T-helper 1 cell treated with Interleukin-12 subunit alpha and Interleukin-12 subunit beta and Interleukin-4 antibody, amounts not matched to agents 30 μg/mL and 1 μg/mL, for 36 hours (primary cell): ENCODE measurements around the gene TMEM225.

Source experiments
- H3K27ac Mint-ChIP-seq: one replicate; pipeline ENCODE4 v1.8.0; 2021; ENCODE audit warnings: mild to moderate bottlenecking, mixed read lengths
- H3K27me3 Mint-ChIP-seq: one replicate; pipeline ENCODE4 v1.8.0; 2021; ENCODE audit warnings: low read depth, mixed read lengths
- H3K36me3 Mint-ChIP-seq: one replicate; pipeline ENCODE4 v1.8.0; 2021; ENCODE audit warnings: low read depth, mixed read lengths
- H3K4me1 Mint-ChIP-seq: one replicate; pipeline ENCODE4 v1.8.0; 2021; ENCODE audit warnings: low read depth, mixed read lengths
- H3K4me3 Mint-ChIP-seq: one replicate; pipeline ENCODE4 v1.8.0; 2021; ENCODE audit warnings: mild to moderate bottlenecking, moderate library complexity, mixed read lengths
- H3K9me3 Mint-ChIP-seq: one replicate; pipeline ENCODE4 v1.8.0; 2021; ENCODE audit warnings: mixed read lengths

The TMEM225 gene

DNA sequence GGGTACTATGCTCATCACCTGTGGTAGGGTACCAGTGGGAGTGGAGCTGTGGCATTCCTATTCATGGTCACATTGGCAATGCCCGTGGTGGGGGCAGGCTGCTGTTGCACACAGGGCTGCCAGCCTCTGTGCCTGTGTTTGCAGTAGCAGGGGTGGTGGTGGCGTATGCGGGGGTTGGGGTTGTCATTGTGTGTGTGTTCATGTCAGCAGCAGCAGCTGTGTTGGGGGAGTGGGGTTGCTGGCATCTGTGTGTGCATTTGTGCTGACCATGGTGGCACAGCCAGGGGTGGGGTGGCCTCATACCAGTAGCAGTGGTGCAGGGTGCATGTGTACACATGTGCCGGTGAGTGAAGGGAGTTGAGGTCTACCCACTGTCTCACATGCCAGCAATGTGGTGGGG, 34.4 kb downstream of the TMEM225 start:
- no peak overlapping the region for H3K4me3 Mint-ChIP-seq
- H3K27ac Mint-ChIP-seq: no peak overlapping the region
- H3K36me3 Mint-ChIP-seq: no peaks in the 10 kb centered on the region
- peaks cover 8% of the 10 kb centered on the region for H3K27me3 Mint-ChIP-seq
- H3K4me1 Mint-ChIP-seq: no peaks in the 10 kb centered on the region
- no peaks in the 10 kb centered on the region for H3K9me3 Mint-ChIP-seq

DNA sequence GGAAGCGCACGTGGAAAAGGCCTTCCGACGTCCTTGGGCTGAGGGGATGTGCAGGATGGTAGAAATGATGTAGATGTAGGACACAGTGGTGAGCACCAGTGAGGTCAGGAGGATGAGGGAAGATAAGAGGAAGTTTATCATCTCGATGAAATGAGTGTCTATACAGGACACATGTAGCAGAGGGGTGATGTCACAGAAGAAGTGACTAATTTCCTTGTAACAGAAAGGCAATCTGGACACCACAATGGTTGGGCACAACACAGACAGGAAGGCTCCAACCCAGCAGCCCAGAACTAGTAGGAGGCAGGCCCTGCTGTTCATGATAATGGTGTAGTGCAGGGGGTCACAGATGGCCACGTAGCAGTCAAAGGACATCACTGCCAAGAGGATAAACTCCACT, 44.3 kb downstream of the TMEM225 start:
- H3K27ac Mint-ChIP-seq: no peak overlapping the region
- no peak overlapping the region for H3K4me3 Mint-ChIP-seq

DNA sequence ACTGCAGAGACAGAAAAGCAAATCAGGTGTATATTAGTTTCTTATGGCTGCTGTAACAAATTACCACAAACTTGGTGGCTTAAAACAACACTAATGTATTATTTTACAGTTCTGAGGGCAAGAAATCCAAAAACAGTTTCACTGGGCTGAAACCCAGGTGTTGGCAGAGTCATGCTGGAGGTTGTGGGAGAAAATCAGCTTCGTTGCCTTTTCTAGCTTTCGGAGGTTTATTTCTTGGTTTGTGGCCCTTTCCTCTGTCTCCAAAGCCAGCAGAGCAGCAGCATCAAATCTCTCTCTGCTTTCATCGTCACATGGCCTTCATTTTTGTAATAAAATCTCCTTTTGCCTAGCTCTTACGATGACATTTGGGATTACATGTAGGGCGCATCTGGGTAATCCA, 46.3 kb downstream of the TMEM225 start:
- no peak overlapping the region for H3K4me3 Mint-ChIP-seq
- H3K27ac Mint-ChIP-seq: no peak overlapping the region
- H3K4me1 Mint-ChIP-seq: peaks cover 2% of the 10 kb centered on the region
- H3K36me3 Mint-ChIP-seq: no peaks in the 10 kb centered on the region
- H3K9me3 Mint-ChIP-seq: no peaks in the 10 kb centered on the region
- H3K27me3 Mint-ChIP-seq: peaks cover 9% of the 10 kb centered on the region

More for the DNA sequence above, 44.3 kb downstream of the TMEM225 start:
- Mint-ChIP-seq H3K4me1 (peaks cover 2% of the 10 kb centered on the region), H3K9me3 (no peaks in the 10 kb centered on the region), H3K36me3 (no peaks in the 10 kb centered on the region), H3K27me3 (peaks cover 11% of the 10 kb centered on the region)

DNA sequence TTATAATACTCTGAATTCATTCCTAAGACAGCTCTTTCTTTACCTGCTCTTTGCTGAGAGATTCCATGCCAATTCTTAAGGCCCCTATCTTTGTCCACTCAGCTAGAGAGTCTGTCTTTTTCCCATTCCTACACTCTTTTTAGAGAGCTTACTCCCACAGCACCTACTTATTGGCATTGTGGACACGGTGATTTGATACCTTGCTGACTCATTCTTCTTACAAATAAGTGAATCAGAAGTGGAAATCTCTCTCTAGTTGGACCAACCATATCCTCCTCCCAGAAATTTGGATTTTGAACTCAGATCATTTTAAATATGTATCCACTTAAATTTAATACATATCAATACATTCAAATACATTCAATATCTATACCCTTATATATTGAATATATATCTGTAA, 46.8 kb downstream of the TMEM225 start:
- Mint-ChIP-seq H3K4me1 (peaks cover 2% of the 10 kb centered on the region), H3K27me3 (peaks cover 5% of the 10 kb centered on the region), H3K4me3 (no peak overlapping the region), H3K27ac (no peak overlapping the region), H3K36me3 (no peaks in the 10 kb centered on the region), H3K9me3 (no peaks in the 10 kb centered on the region)

DNA sequence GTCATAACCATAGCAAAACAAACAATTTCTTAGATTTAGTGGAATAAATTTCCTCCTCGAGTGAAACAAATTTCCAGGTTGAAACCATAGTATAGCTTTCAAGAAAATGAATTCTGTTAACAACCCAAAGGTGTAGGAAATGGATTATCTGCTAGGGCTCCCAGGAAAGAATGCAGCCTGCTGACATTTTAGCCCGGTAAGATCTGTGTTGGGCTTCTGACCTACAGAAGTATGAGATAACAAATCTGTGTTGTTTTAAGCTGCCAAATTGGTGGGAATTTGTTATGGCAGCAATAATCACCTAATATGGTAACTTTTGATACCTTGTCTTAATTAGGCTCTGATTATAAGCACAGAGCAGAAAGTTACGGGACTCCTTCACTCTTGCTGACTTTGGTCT, 47.3 kb downstream of the TMEM225 start:
- Mint-ChIP-seq H3K36me3 (no peaks in the 10 kb centered on the region), H3K4me3 (no peak overlapping the region), H3K27me3 (peaks cover 5% of the 10 kb centered on the region), H3K9me3 (no peaks in the 10 kb centered on the region), H3K27ac (no peak overlapping the region), H3K4me1 (peaks cover 2% of the 10 kb centered on the region)

DNA sequence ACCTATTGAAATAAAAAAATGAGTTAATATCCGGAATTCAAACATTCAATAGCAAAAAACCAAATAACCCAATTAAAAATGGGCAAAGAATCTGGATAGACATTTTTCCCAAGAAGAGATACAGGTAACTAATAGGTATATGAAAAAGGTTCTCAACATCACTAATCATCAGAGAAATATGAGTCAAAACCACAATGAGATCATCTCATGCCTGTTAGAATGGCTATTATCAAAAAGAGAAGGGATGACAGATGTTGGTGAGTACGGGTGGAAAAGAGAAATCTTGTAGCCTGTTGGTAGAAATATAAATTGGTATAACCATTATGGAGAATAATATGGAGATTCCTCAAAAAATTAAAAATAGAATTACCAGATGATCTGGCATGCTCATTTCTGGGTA, 52.4 kb downstream of the TMEM225 start:
- no peak overlapping the region for H3K27ac Mint-ChIP-seq
- no peaks in the 10 kb centered on the region for H3K27me3 Mint-ChIP-seq
- H3K9me3 Mint-ChIP-seq: no peaks in the 10 kb centered on the region
- H3K36me3 Mint-ChIP-seq: no peaks in the 10 kb centered on the region
- H3K4me3 Mint-ChIP-seq: no peak overlapping the region
- no peaks in the 10 kb centered on the region for H3K4me1 Mint-ChIP-seq
